Adrenal gland (tissue), 5 donors: ENCODE results near the gene CCDC102A.

Experiments used
- POLR2A ChIP-seq, 2 donors: fragments of 450-650 bp; IDR thresholded peaks; one replicate each; pipeline ENCODE4 v1.6.1; 2017; ENCODE audit warnings: antibody characterized with exemption in 2 of 2, mild to moderate bottlenecking in 2 of 2, moderate library complexity in 1 of 2
- TF ChIP-seq, protein P1 (sequence below), 6 experiments: fragments of 450-650 bp in 4 of 6; fragments of 200-600 bp in 2 of 6; sonication (generic) in 1 of 6; IDR thresholded peaks; 1 replicate in 5 of 6; 2 replicates in 1 of 6; pipeline versions ENCODE4 v1.5.1 to v1.8.0; 2016 to 2021; ENCODE audit warnings: antibody characterized with exemption in 6 of 6, mild to moderate bottlenecking in 2 of 6, moderate library complexity in 1 of 6
- donor health status: DM: no; HTN: no; CAD: no.

DNA sequence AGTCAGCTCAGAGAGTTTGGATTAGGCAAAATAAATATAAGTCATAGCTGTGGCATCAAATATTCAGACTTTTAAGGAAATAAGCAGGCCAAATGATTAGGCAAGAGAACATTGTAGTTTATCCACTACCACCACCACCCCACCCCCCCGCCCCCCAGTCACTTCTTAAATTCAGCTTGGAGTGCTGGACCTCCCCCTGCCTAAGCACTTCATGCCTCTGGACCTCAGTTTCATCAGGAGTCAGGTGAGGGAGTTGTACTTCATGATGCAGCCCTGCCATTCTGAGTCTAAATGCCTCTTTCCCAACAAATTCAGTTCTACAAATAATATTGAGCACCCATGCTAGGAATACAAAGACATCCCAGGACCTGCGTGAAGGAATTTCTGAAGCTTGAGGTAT lies 71.8 kb downstream of the CCDC102A start:
- TF ChIP-seq, protein P1, sequence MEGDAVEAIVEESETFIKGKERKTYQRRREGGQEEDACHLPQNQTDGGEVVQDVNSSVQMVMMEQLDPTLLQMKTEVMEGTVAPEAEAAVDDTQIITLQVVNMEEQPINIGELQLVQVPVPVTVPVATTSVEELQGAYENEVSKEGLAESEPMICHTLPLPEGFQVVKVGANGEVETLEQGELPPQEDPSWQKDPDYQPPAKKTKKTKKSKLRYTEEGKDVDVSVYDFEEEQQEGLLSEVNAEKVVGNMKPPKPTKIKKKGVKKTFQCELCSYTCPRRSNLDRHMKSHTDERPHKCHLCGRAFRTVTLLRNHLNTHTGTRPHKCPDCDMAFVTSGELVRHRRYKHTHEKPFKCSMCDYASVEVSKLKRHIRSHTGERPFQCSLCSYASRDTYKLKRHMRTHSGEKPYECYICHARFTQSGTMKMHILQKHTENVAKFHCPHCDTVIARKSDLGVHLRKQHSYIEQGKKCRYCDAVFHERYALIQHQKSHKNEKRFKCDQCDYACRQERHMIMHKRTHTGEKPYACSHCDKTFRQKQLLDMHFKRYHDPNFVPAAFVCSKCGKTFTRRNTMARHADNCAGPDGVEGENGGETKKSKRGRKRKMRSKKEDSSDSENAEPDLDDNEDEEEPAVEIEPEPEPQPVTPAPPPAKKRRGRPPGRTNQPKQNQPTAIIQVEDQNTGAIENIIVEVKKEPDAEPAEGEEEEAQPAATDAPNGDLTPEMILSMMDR (IDR thresholded peaks at IDR 0.05) = no peak
- no peak for TF ChIP-seq POLR2A (IDR thresholded peaks at IDR 0.05)
